HCEC 1CT (cell line): ENCODE data around the gene BEST2.

Source experiments
- DNase-seq: peaks from one replicate; pipeline ENCODE4 v3.0.0-alpha.2; 2017

The BEST2 gene

GRCh38 chr19:12802267-12803106 is 50.9 kb downstream of the BEST2 start:
- no peak for DNase-seq

DNA sequence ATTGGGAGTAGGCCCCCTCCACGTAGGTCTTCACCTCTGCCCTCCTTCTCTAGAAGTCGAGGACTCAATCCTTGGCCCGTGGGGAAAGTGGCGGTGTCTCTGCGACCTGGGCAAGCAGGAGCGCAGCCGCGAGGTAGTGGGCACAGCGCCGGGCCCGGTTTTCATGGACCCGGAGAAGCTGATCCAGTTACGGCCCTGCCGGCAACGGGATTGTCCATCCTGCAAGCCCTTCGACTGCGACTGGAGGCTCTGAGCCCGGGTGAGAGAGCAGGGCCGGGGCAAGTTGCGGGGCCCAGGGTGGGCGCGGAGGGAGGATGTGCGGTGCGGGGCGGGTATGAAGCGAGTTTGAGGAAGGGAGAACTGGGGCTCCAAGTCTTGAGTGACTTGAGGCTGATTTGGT is 52.5 kb downstream of the BEST2 start:
- no peak for DNase-seq

- DNase-seq = peak; percentile 91
Measured at GRCh38 chr19:12806242-12807081, 54.9 kb downstream of the BEST2 start, which contains the start of gene RNASEH2A. TSS of gene RNASEH2A (plus strand) at chr19:12806584. CDS start at chr19:12806674, 90 bp downstream.
